HEK293 (cell line): ENCODE data around the gene SMPD3.

ENCODE experiments used
- ZNF747 ChIP-seq: fragments of 450-650 bp; formaldehyde crosslinking; IDR thresholded peaks from 2 replicates; pipeline ENCODE4 v1.5.1; 2016; ENCODE audit warnings: missing biosample characterization, missing genetic modification characterization
- TF ChIP-seq, protein P1 (sequence below): fragments of 450-650 bp; formaldehyde crosslinking; IDR thresholded peaks from 2 replicates; pipeline ENCODE4 v1.5.1; 2016; ENCODE audit warnings: missing biosample characterization, missing genetic modification characterization

DNA sequence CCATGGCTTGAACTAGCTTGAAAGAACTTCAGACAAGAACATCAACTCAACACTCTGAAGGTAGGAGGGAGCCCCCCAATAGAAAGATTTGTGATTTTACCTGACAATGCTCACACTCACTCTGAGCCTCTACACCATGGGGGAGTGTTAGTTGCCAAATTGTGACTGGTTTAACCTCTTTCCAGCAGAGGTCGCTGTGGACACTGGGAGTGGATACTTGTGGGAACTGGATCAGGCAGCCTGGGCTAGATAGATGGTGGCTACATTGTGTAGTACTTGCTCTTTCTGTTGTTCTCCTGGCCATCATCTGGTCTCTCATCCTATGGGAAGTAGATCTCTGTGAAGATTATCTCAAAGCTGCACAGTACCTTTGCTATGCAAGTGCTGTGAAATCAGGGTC, 2.9 kb downstream of the SMPD3 start:
- no peak for TF ChIP-seq ZNF747
- TF ChIP-seq, protein P1, sequence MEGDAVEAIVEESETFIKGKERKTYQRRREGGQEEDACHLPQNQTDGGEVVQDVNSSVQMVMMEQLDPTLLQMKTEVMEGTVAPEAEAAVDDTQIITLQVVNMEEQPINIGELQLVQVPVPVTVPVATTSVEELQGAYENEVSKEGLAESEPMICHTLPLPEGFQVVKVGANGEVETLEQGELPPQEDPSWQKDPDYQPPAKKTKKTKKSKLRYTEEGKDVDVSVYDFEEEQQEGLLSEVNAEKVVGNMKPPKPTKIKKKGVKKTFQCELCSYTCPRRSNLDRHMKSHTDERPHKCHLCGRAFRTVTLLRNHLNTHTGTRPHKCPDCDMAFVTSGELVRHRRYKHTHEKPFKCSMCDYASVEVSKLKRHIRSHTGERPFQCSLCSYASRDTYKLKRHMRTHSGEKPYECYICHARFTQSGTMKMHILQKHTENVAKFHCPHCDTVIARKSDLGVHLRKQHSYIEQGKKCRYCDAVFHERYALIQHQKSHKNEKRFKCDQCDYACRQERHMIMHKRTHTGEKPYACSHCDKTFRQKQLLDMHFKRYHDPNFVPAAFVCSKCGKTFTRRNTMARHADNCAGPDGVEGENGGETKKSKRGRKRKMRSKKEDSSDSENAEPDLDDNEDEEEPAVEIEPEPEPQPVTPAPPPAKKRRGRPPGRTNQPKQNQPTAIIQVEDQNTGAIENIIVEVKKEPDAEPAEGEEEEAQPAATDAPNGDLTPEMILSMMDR (tag by site-specific recombination): no peak
